Measurements from ENCODE around the gene PLXNA2. TPM values are rescaled to one million over a fixed set of nuclear protein-coding genes. Genes with fewer than 3 reads are reported as not detected.

The PLXNA2 gene
- total and polyA plus RNA-seq, 2 of the 8 experiments (the other 6 are each of a cell fraction or from before 2014, with no cell fraction given): 0.33 to 1.5 TPM

DNA sequence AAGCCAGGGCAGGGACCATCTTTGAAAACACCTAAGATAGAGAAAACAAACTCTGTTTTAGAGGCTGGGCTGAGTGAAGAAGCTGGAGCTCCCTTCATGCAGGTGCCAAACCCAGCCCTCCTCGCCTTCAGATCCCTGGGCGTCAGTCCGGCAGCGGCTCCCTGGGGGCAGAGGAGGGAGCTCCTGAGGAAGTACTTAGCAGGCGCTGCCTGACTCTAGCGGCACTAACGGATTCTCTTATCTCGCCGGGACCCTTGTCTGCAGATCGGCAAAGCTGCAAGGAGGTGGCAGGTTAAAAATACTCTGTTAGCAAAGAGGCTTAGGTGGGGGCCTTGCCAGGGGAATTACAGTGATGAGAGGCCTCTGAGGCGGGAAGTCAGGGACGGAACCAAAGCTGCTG is 79.6 kb downstream of the PLXNA2 start:
- Histone ChIP-seq H3K14ac (ENCODE audit: insufficient read length) (no peak overlapping the region), H2BK120ac (replicated peaks; ENCODE audit: low read depth, low read length) (no peak overlapping the region), H3K56ac (replicated peaks; ENCODE audit: insufficient read length, low read depth, low read length) (no peak overlapping the region), H3K4me2 (ENCODE audit: insufficient read depth in 1 of 2, low read depth in 2 of 2, low read length in 2 of 2) (no peak overlapping the region), H2AFZ (ENCODE audit: low read length) (no peak overlapping the region), H2BK5ac (ENCODE audit: low read depth, low read length) (no peak overlapping the region), H3K4ac (replicated peaks; ENCODE audit: insufficient read length, low read depth, low read length) (no peak overlapping the region), H2BK20ac (ENCODE audit: low read length) (no peak overlapping the region), H3K9ac (replicated peaks in 1 of 4; ENCODE audit: extremely low read depth in 1 of 4, low read depth in 3 of 4, low read length in 3 of 4) (no peak overlapping the region), H2BK15ac (ENCODE audit: low read length) (no peak overlapping the region), H2BK12ac (ENCODE audit: low read depth, low read length) (no peak overlapping the region), H3K23me2 (ENCODE audit: low read depth, low read length) (no peaks in the 10 kb centered on the region), H4K91ac (replicated peaks; ENCODE audit: insufficient read length, low read length) (no peak overlapping the region), H4K8ac (ENCODE audit: extremely low read depth, insufficient read depth, low read length) (no peak overlapping the region), H3K23ac (ENCODE audit: insufficient read length) (no peak overlapping the region), H2AK5ac (ENCODE audit: low read depth, low read length) (no peak overlapping the region), H3K79me2 (ENCODE audit: control insufficient read depth in 1 of 2, insufficient read depth in 2 of 2, low read length in 2 of 2) (no peaks in the 10 kb centered on the region), H3K27ac (ENCODE audit: low read depth, low read length) (no peak overlapping the region), H3K9me3 (ENCODE audit: insufficient read depth in 2 of 2, low read depth in 1 of 2, low read length in 1 of 2) (no peaks in the 10 kb centered on the region), H3K4me1 (replicated peaks in 1 of 4; ENCODE audit: control insufficient read depth in 3 of 4, insufficient read depth in 4 of 4, low read length in 3 of 4) (peaks cover 5 to 24% (median 17%) of the 10 kb centered on the region in 4 experiments), H4K20me1 (replicated peaks in 1 of 2; ENCODE audit: control insufficient read depth in 1 of 2, insufficient read depth in 2 of 2, low read length in 2 of 2) (no peaks in the 10 kb centered on the region), H3K27me3 (replicated peaks in 1 of 4; ENCODE audit: control insufficient read depth in 3 of 4, extremely low read depth in 1 of 4, insufficient read depth in 3 of 4, low read length in 3 of 4) (0 out of 7 replicates have a peak, but pooled peaks cover 0 to 3% (median 0%) of the 10 kb centered on the region in 4 experiments), H3K79me1 (ENCODE audit: low read depth, low read length) (no peaks in the 10 kb centered on the region; the same call in 1 of the 2 replicates), H4K5ac (ENCODE audit: insufficient read length, low read depth, low read length) (no peak overlapping the region), H3K36me3 (ENCODE audit: control insufficient read depth in 2 of 4, insufficient read depth in 4 of 4, low read length in 3 of 4) (no peaks in the 10 kb centered on the region), H3K4me3 (ENCODE audit: extremely low read depth in 1 of 4, insufficient read depth in 2 of 4, low read depth in 3 of 4, low read length in 4 of 4) (no peak overlapping the region), H3K18ac (ENCODE audit: extremely low read depth, low read length) (no peak overlapping the region)
- DNase-seq (ENCODE audit: low read depth in 1 of 2, low spot score in 2 of 2): no peak
- ChIA-PET POLR2A (ENCODE audit: partially characterized antibody) (no interaction called here), CTCF (ENCODE audit: partially characterized antibody) (interaction anchor here (0.7 to 3.9 kb wide), 4 partner anchors 12 to 80 kb away, joined by 3 to 28 read pairs (median 7); partner anchors contain the start of gene PLXNA2)
- 83% methylated on average over 12 of the region's 12 CpGs; no CpG with 5 or more reads in 1 of the 2 experiments for WGBS, 2 experiments (ENCODE audit: extremely low coverage in 1 of 2, insufficient coverage in 1 of 2, insufficient read length in 1 of 2, insufficient replicate concordance in 2 of 2, low coverage in 1 of 2, low lambda C conversion rate in 2 of 2, missing lambda C conversion rate in 1 of 2)
- TF ChIP-seq TCF12 (IDR thresholded peaks at IDR 0.05; ENCODE audit: low read depth, low read length) (no peak), CBX5 (IDR thresholded peaks at IDR 0.05; ENCODE audit: low read depth, low read length) (no peak), SP2 (IDR thresholded peaks at IDR 0.05; ENCODE audit: low read length) (no peak), SP4 (IDR thresholded peaks at IDR 0.05; ENCODE audit: low read length) (no peak), GTF2F1 (IDR thresholded peaks at IDR 0.05; ENCODE audit: borderline replicate concordance, low read depth, low read length) (no peak), EP300 (IDR thresholded peaks at IDR 0.05; ENCODE audit: borderline replicate concordance in 1 of 2, low read depth in 2 of 2, low read length in 2 of 2) (no peak), SP1 (IDR thresholded peaks at IDR 0.05; ENCODE audit: low read depth, low read length) (no peak), RNF2 (IDR thresholded peaks at IDR 0.05; ENCODE audit: borderline replicate concordance, low read depth, low read length, missing control alignments, poor library complexity, severe bottlenecking) (no peak), FOSL1 (IDR thresholded peaks at IDR 0.05; ENCODE audit: insufficient read depth, low read depth, low read length) (no peak), MAX (IDR thresholded peaks at IDR 0.05) (no peak), TAF7 (optimal IDR thresholded peaks at IDR 0.05; ENCODE audit: borderline replicate concordance, low read depth, low read length) (no peak)
- no peak for FAIRE-seq
